HG02571 (cell line): ENCODE results near the gene OR52L1.
"Not testable (repeated sequence)": the region's sequence is repeated elsewhere in the genome, so short reads cannot be mapped to it uniquely, and the experiment has no call there.

Experiments used
- ATAC-seq: cut with Tn5 transposase; IDR thresholded peaks from one replicate; pipeline ENCODE4 v1.9.1; 2021; ENCODE audit warnings: mild to moderate bottlenecking, moderate library complexity; ENCODE audit not compliant: unreplicated experiment

Gene OR52L1

DNA sequence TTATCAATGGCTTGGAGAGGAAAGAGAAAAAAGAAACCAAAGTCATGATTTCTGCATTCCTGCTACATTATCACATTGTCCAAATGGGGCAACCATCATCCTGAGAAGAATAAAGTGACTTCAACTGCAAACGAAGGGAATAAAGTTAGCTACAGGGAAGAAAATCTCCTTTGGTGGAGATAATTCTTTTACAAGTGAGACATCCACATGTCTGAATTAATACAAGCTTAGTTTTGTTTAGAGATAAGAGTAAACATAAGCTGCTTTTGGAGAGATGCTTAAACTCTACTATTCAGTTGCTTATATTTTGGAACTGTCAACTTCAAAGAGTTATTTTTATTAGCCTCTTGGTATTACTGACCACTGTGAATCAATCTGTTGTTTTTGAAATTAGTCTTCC lies at the start of gene OR52L1:
Gene OR52L1, minus strand, starts transcription at position 101 of the 400 bp plus-strand sequence. Its CDS starts 55 bp downstream, at position 46.
- no peak for ATAC-seq

DNA sequence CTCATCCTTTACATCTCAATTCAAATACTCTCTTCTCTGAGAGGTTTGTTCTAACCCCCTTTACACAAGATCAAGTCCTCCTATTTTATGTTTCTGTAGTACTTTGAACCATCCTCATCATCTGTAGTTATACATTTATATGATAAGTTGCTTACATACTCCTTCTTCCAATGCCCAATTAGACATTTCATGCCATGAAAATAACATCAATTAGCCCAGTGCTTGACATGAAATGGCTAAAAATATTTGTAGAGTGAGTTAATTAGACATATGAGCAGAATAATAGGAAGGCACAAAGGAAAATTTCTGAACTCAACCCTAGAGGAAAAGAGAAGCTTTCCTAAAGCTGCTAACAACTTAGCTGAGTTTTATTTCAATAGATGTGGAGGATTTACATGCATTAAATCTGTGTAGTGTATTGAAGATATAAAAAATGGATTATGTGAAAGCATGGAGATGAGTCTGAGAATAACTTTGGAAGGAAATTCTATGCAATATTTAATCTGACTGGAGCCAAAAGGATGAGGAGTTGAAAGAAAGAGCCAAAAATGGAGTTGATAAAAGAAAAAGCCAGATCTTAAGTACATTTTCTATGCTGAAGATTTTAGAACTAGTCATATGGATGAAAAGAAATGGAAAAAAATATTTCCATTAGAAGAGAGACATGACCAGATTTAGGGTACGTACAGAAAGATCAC lies 44.1 kb upstream of the OR52L1 start, which contains the start of gene OR56A1:
Gene OR56A1, minus strand, starts transcription at position 51 of the 698 bp plus-strand sequence. CDS start 3,066 bp downstream, outside the sequence.
- ATAC-seq = no peak

DNA sequence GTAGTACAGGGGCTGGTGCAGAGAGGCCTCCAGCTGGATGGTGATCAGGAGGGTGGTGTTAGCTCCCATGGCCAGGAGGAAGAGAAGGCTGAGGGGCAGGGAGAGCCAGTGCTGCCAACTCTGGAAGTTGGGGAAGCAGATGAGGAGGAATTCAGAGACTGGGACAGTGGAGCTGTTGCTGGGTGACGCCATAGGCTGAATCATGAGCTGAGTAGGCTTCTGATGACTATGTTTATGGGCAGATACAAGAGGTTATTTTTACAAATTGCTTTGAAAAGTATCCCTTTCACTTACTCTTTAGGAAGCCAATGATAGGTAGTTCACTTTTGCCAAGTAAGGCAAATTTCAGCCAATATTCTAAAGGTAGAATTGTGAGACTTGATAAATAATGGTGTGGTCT lies 40.7 kb upstream of the OR52L1 start:
- no peak for ATAC-seq

DNA sequence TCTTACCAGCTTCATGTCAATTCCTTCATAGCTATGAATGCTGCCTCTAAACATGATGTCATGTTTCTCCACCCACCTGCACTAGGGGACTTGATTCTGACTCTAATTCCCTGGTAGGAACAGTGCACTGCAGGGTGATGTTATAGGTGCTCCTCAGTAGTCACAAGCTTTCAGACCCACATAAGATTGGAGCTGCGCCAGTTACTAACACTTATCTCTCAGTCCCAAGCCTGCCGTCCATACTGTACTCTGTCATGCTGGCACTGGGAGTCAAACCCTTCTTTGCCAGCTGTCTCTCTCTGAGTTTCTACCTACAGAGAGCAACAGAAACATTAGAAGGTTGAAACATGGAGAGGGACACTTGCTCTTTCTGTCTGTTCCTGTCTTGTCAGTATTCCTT lies 38.3 kb upstream of the OR52L1 start:
- no peak for ATAC-seq

DNA sequence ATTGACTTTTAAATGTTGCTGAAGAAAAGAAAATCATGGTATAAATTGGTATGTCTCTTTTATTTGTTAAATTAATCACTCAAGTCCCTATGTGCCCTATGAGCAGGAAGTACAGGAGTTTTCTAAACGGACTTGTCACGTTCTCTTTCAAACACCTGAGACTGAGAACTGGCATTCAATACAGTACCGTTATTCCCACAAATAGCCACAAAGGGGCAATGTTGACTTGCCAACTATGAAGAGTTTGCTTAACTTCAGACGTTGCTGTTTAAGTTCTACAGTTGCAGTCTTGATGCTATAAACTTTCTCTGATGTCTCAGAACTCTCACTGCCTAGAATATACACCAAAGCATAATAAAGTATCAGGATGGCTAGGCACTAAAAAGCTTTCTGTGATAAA lies 36.2 kb upstream of the OR52L1 start:
- ATAC-seq = no peak

DNA sequence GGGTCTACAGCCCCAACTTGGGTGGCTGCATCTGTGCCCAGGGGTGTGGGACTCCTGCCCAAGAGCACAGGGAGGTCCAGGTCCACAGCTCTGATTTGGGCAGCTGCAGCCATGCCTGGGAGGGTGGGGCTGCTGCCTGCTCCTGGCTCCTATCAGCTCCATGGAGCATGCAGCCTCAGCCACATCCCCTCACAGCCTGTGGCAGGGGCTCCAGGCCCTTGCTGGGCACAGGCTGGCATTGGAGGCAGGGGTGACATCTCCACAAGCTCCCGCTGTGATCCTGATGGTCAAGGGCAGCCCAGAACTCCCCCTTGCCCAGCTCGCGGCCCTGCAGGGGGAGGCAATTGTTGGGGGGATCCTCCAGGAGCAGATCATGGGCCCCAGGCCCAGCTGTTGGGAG lies 26.3 kb upstream of the OR52L1 start:
- ATAC-seq = no peak

DNA sequence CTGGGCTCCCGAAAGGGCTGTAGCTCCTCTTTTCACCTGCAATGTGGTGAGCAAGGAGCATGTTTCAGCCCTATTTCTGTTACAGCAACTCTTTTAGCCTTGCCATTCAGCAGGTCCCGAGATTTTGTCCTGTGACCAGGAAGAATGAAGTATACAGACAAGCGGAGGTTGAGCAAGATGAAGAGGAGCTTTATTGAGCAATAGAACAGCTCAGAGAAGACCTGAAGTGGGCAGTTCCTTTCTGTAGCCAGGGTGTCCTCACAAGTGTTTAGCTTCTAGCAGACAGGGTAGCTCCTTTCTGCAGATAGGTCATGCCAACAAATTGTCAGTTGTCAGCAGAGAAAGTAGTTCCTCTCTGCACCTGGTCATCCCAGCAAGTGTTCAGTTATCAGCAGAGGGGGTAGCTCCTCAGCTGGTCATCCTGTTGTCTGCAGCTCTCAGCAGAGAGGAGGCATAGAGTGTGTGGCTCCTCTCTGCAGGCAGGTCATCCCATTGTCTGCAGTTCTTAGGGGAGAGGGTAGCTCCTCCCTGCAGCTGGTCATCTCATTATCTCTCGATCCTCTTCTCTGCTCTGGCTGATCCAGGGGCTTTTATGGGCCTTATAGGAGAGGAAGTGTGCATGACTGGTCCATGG lies 25.4 kb upstream of the OR52L1 start:
- no peak for ATAC-seq

DNA sequence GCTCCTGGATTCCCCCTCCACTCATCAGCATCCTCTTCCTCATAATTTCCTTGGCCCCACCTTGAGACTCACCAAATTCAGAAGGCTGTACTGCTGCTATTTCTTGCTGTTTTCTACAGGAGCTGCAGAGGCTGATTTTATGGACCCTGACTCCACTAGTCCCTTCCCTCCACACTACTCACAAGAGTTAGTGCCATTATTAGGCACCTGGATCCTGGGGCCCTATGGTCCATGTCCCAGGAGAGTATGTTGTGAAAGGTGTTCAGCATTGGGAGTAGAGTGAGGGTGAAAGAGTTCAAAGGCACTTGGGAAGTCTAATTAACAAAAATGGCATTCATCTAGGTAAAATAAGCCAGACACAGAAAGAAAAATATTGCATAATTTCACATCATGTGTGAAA lies 20.1 kb upstream of the OR52L1 start, which contains the start of gene OR56A4:
Gene OR56A4, minus strand, starts transcription at position 101 of the 400 bp plus-strand sequence. CDS start 3,954 bp downstream, outside the sequence.
- no peak for ATAC-seq

DNA sequence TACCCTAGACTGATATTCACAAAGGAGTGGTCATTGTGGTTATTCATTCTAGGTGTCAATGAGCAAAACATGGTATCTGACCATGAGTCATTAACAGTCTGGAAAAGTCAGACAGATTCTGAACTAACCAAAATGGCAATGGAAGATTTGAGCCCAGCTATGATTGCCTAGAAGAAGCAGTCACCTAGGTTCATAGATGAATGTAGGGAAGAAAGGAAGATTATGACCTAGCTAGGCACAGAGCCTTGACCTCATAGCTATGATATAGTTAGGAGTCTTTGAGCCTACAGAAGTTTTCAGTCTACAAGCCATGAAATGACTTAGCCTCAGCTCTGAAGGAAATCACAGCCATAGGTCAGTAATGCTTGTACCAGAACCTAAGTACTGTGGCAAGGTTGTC lies 19.6 kb upstream of the OR52L1 start:
- ATAC-seq = no peak

DNA sequence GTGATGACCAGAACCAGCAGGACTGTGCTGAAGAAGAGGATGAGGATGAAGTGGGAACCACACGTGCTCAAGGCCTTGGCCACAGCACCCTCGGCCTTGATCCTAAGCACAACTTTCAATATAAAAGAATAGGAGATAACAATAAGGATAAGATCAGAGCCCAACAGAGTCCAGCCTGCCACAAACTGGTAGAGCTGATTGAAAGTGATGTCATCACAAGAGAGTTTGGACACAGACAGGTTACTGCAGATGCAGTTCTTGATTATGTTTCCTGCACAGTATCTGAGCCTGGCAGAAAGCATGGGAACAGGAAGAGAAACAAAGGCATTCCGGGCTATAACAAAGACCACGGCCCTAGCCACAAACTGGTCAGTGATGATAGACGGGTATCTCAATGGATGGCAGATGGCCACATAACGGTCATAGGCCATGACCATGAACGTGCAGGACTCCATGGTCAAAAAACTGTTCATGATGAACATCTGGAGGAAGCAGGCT lies 15.5 kb upstream of the OR52L1 start:
- ATAC-seq = no peak

DNA sequence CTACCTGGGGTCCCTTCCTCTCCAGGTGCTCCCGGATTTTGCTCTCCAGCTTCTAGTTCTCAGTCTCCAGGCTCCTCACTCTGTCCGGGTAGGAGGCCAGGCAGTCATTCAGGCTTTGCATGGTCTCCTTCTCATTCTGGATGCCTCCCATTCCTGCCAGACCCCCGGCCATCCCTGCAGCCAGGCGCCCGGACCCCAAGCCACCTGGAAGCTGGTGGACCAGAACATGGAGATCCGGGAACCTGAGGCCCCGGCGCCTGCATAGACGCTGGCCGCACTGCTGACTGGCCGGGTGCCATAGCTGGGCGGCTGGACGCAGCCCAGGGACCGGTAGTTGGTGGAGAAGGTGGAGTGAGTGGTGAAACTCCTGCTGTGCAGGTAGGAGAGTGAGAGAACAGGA lies 8.0 kb upstream of the OR52L1 start:
- ATAC-seq = no peak

DNA sequence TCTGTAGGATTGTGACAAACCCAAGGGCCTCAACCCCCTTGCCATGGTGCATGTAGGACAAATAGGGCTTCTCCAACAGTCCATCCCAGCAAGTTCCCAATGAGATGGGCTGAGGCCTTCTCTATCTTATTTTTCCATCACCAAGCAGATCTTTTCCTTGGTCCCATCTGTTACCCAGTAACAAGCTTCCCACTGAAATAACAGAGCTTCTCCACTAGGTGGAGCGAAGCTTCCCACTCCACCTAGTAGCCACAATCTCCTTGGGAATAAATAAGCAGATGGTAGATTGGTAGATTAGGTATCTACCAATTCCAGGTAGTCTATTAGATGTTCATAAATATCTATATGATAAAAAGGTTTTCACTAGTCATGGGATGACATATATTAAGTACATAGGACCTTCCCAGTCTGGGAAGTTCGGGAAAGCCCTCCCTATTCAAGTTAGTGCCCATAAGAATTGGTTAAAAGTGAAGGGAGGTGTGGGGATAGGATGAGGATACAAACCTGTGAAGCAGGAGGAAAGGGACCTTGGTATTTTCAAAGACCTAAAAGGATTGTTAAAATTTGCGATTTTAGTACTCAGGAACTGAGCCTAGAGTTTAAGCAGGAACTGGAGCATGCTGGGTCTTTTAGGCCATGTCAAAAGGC lies 5.9 kb upstream of the OR52L1 start:
- no peak for ATAC-seq

DNA sequence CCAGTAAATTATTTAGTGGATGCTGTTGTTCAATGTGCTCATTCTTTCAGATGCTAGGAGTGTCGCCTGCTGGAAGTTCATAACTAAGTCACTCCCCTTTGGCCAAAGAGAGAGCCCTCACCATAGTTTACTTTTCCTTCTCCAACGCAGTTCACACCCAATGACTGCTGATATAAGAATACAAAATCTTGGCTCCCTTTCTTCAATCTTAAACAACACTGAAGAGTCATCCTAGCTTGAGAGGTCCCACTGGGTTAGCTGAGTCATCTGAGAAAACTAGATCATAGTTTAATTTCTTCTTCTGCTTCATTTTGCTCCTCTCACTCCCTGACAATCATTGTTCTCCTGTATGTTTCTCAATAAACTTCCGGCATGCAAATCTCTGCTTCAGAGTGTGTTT lies 5.4 kb upstream of the OR52L1 start:
- ATAC-seq = no peak

DNA sequence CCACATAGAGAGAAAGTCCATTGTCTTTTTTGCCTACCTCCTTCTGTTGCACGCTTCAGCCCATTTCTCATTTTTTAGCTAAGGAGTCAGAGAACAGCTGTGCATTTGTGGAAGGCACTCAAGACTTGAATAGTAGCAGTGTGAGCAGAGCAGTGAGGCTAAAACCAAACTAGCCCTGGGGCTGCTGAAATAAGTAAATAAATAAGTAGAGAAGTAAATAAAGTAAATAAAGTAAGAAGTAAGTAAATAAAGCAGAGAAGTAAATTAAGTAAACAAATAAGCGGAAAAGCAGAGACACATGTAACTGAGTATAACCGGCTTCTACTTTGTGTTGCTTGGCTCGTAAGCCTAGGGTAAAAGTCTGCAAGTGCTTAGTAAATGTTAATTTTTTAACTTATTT lies 2.4 kb upstream of the OR52L1 start:
- ATAC-seq = no peak

DNA sequence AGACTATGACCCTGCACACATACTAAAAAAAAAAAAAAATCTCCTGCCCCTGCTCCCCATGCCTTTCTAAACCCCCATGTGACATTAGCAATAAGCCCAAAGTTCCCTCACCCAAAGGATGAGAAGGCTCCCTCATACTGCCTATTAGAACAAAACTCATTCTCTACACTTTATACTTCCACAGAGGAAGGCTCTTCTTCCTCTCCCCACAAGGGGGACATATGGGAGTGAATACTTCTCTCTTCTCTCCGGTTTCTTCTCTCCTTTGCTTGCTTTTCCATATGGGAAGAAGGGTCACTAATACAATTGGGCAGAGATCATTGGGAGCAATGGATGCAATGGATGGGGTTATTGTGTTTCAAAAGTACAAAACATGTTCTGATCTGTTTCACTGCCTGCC lies 3.3 kb downstream of the OR52L1 start:
- no peak for ATAC-seq

DNA sequence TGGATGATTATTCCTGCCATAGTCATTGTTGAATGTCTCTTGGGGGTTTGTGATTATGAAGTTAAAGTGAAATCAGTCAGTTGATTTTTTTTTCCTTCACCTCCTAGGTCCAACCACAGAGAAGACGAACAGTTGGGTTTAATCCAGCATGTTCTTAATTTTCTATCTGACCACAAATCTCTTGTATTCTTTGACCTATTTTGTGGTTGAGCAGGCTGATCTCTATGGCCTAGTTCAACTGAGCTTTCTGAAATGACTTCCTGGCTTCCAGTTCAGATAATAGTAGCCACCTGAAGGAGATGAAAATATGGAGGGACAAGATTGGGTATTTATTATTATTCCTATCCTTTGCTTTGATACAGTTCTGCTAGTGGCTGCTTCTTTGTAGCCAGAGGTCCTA lies 13.3 kb downstream of the OR52L1 start:
- no peak for ATAC-seq

DNA sequence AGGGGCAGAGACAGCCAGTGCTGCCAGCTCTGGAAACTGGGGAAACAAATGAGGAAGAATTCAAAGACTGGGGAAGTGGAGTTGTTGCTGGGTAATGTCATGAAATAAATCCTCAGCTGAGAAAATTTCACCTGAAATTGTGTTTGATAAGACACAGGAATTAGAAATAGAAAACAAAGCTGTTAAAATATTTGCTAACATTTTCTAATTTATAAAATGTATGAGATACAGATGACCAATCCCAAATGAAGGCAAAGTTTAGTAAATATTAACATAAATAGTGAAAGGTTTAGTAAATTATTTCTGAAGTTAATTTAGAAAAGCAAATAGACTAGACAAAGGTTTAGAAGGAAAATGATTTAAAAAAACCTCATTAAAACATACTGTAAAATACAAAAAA lies 18.4 kb downstream of the OR52L1 start, which contains the start of gene OR56A5:
Gene OR56A5, minus strand, starts transcription at position 101 of the 400 bp plus-strand sequence. Its CDS starts 0 bp downstream, at position 101.
- no peak for ATAC-seq

DNA sequence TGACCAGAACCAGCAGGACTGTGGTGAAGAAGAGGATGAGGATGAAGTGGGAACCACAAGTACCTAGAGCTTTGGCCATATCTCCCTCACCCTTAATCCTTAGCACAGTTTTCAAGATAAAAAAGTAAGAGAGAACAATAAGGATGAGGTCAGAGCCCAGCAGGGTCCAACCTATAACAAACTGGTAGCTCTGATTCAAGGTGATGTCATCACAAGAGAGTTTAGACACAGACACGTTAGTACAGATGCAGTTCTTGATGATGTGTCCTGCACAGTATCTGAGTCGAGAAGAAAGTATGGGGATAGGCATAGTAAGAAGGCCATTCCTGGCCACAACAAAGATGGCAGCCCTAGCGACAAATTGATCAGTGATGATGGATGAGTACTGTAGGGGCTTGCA lies 19.1 kb downstream of the OR52L1 start:
- ATAC-seq = no peak

DNA sequence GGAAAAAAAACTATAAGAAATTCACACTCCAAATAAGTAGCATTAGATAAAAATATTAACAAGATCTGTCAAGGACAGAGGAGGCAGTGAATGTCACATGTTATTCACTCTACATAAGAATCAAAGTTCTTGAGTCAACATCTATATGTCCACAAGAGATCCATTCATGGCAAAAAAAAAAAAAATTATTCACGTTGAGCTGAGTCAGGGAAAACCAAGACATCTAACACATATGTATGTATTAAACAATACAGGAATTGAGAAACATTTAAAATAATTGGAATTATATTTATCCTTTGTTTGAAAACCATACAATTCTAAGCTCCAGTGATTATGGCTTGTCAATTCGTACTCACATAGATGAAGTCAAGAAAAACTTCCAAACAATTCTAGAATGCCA lies 19.8 kb downstream of the OR52L1 start:
- ATAC-seq = no peak

DNA sequence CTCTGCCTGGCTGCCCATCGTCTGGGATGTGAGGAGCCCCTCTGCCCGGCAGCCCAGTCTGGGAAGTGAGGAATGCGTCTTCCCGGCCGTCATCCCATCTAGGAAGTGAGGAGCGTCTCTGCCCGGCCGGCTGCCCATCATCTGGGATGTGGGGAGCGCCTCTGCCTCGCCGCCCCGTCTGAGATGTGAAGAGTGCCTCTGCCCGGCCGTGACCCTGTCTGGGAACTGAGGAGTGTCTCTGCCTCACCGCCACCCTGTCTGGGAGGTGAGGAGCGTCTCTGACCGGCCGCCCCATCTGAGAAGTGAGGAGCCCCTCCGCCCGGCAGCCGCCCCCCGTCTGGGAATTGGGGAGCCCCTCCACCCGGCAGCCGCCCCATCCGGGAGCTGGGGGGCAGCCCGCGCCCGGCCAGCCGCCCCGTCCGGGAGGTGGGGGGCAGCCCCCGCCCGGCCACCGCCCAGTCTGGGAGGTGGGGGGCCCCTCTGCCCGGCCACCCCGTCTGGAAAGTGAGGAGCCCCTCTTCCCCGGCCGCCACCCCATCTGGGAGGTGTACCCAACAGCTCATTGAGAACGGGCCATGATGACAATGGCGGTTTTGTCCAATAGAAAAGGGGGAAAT lies 26.0 kb downstream of the OR52L1 start:
- ATAC-seq = not testable (repeated sequence)

DNA sequence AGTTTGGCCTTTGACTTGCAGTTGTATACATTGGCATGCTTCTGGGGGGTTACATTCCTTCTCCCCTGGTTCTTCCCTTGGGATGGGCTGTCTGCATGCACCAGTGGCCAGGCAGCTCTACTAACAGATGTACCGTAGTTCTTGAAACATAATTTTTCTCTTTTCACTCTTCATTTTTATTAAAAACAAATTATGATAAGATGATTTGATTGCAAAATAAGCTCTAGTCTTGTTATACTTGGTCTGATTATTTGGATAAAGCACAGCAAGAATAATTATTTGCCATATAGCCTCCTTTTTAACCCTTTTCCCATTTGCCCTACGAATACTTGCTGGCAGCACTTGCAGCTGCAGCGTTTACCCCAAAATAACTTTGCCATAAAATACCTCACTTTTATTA lies 31.2 kb downstream of the OR52L1 start:
- ATAC-seq = no peak
